PC-3 (cell line): ENCODE measurements around the gene DUSP2. TPM values are rescaled to one million over a fixed set of nuclear protein-coding genes. Genes with fewer than 3 reads are reported as not detected.

Experiments
- ATAC-seq: fragments of 200-7000 bp; cut with Tn5 transposase; 2 replicates; pipeline ENCODE4 v1.9.1; 2020; ENCODE audit warnings: mild to moderate bottlenecking, moderate library complexity
- BruUV-seq: library from RNA; stranded (reverse); fragments of 400-500 nt; replicated peaks from 2 replicates; lab custom pipeline; 2021; lab: Mats Ljungman, UMichigan
- CTCF ChIA-PET: fragments of 300-600 bp; sonication (Branson Sonifier 250); formaldehyde crosslinking; loops from one replicate; lab custom pipeline; 2022; ENCODE audit warnings: antibody characterized with exemption; lab: Charles Lee
- POLR2A ChIA-PET: fragments of 300-600 bp; sonication (Branson Sonifier 250); formaldehyde crosslinking; loops from one replicate; lab custom pipeline; 2022; ENCODE audit warnings: antibody characterized with exemption; ENCODE audit not compliant: unreplicated experiment; lab: Charles Lee
- DNase-seq: peaks from one replicate; pipeline ENCODE4 v3.0.0-alpha.2; 2015
- H2AFZ ChIP-seq: fragments of 300-600 bp; sonication (generic); 2 replicates; pipeline ENCODE4 v1.6.0; 2016; ENCODE audit warnings: antibody characterized with exemption, low read length
- H3F3A ChIP-seq: fragments of 300-600 bp; sonication (generic); one replicate; pipeline ENCODE4 v1.6.0; 2017; ENCODE audit warnings: antibody characterized with exemption, low read length, control low read depth, mild to moderate bottlenecking; ENCODE audit not compliant: unreplicated experiment
- H3K27ac ChIP-seq: fragments of 300-600 bp; sonication (generic); 2 replicates; pipeline ENCODE4 v1.5.1; 2016; ENCODE audit warnings: mild to moderate bottlenecking, low read length
- H3K27me3 ChIP-seq: fragments of 300-600 bp; sonication (generic); 2 replicates; pipeline ENCODE4 v1.6.1; 2016; ENCODE audit warnings: low read length, mixed read lengths
- H3K36me3 ChIP-seq: fragments of 300-600 bp; sonication (generic); 2 replicates; pipeline ENCODE4 v1.6.1; 2016; ENCODE audit warnings: low read depth, mixed run types, low read length, mixed read lengths
- H3K4me1 ChIP-seq: fragments of 300-600 bp; sonication (generic); 2 replicates; pipeline ENCODE4 v1.5.1; 2016; ENCODE audit warnings: low read length; ENCODE audit not compliant: insufficient read depth
- H3K4me2 ChIP-seq: fragments of 300-600 bp; sonication (generic); 2 replicates; pipeline ENCODE4 v1.6.0; 2016; ENCODE audit warnings: low read length
- H3K4me3 ChIP-seq: fragments of 300-600 bp; sonication (generic); 2 replicates; pipeline ENCODE4 v1.5.1; 2016; ENCODE audit warnings: mild to moderate bottlenecking, low read length, mixed read lengths
- H3K79me2 ChIP-seq: fragments of 300-600 bp; sonication (generic); 2 replicates; pipeline ENCODE4 v1.6.1; 2017; ENCODE audit warnings: low read length, mixed read lengths
- H3K9ac ChIP-seq: fragments of 300-600 bp; sonication (generic); 2 replicates; pipeline ENCODE4 v1.6.0; 2016; ENCODE audit warnings: mild to moderate bottlenecking, low read length
- H3K9me2 ChIP-seq: fragments of 300-600 bp; sonication (generic); replicated peaks from 2 replicates; pipeline ENCODE4 v1.6.1; 2016; ENCODE audit warnings: mixed run types, low read length, mixed read lengths
- H3K9me3 ChIP-seq: fragments of 300-600 bp; sonication (generic); 2 replicates; pipeline ENCODE4 v1.6.1; 2016; ENCODE audit warnings: low read length, mixed read lengths
- H4K20me1 ChIP-seq: fragments of 300-600 bp; sonication (generic); 2 replicates; pipeline ENCODE4 v1.6.1; 2016; ENCODE audit warnings: low read length, mixed read lengths
- CTCF ChIP-seq: fragments of 300-600 bp; sonication (generic); conservative IDR thresholded peaks from 2 replicates; pipeline ENCODE4 v1.5.1; 2017; ENCODE audit warnings: antibody characterized with exemption, low read depth, mild to moderate bottlenecking, low read length
- EZH2 ChIP-seq: fragments of 300-600 bp; sonication (generic); IDR thresholded peaks from one replicate; pipeline ENCODE4 v1.6.1; 2017; ENCODE audit warnings: antibody characterized with exemption, mild to moderate bottlenecking, low read length; ENCODE audit not compliant: unreplicated experiment
- EZH2phosphoT487 ChIP-seq: fragments of 300-600 bp; sonication (generic); IDR thresholded peaks from 2 replicates; pipeline ENCODE4 v1.6.1; 2018; ENCODE audit warnings: mild to moderate bottlenecking, antibody characterized with exemption, low read length, borderline replicate concordance
- intact Hi-C: fragments of 100-400 bp; cut with micrococcal nuclease; formaldehyde crosslinking; loops from 2 replicates; pipeline ENCODE4 v1.9.0; 2023
- total RNA-seq: library from RNA; depleted of rRNA; stranded (reverse); fragments of >200 nt; gene quantifications from 2 replicates; pipeline ENCODE4 v1.2.3, GENCODE V29; 2014

DUSP2 gene
- total RNA-seq, 1 experiment from 2014 or later: 6.9 TPM

GRCh38 chr2:96153291-96153713 is 8.1 kb upstream of the DUSP2 start:
- H3K9me2 ChIP-seq: no peaks in the 10 kb centered on the region
- H3F3A ChIP-seq: no peaks in the 10 kb centered on the region
- no peaks in the 10 kb centered on the region for H3K27me3 ChIP-seq
- ATAC-seq (no peak), DNase-seq (no peak)
- ChIA-PET POLR2A (no interaction called here), CTCF (no interaction called here)
- H3K4me3 ChIP-seq: no peak overlapping the region
- no peak for TF ChIP-seq EZH2phosphoT487
- TF ChIP-seq EZH2: no peak
- no peak for TF ChIP-seq CTCF
- no peak overlapping the region for H2AFZ ChIP-seq
- H3K36me3 ChIP-seq: no peaks in the 10 kb centered on the region
- no peaks in the 10 kb centered on the region for H4K20me1 ChIP-seq
- no peaks in the 10 kb centered on the region for H3K9me3 ChIP-seq
- no peak overlapping the region for H3K27ac ChIP-seq
- no peak overlapping the region for H3K4me2 ChIP-seq
- no peaks in the 10 kb centered on the region for H3K4me1 ChIP-seq
- no peak overlapping the region for H3K9ac ChIP-seq
- no peaks in the 10 kb centered on the region for H3K79me2 ChIP-seq
- no TSS peak for BruUV-seq
- intact Hi-C loops: no loop called here

DNA sequence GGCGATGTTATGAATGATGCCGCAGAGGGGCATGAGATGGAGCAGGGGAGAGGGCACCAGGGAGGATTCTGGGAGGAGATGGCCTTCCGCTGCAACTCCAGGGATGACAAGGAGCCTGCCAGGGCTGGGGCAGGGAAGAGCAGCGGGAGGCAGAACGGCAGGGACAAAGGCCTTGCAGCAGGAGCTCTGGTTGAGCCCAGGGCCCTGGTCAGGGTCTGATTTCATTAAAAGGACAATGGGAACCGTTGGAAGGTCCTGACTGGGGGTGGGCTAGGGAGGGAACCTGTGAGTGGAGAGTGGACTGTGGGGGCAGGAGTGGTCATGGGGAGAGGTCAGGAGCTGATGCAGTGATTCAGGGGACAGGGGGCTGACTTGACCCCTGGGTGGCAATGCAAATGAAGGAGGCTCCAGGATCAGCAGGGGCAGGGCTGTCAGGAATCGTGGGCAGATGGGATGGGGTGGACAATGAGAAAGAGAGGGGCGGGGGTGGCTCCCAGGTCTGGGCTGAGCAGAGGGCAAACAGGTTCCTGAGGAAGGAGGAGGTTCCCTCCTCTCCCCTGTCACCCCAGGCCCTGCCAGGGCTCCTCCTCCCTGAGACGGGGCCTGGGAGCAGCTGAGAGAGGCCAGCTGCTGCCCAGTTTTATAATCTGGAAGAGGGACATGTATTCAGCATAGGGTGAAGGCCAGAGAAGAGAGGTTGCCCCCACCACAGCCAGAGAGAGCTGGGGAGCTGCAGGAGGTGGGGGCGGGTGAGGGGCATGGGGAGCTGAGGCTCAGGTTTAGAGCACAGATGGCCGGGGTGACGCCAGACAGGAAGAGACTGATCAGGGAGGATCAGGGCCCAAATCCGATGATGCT is 7.3 kb upstream of the DUSP2 start:
- ChIA-PET CTCF (no interaction called here), POLR2A (no interaction called here)
- H3K27me3 ChIP-seq: no peaks in the 10 kb centered on the region
- H3K36me3 ChIP-seq: no peaks in the 10 kb centered on the region
- DNase-seq (no peak), ATAC-seq (no peak)
- no peak overlapping the region for H2AFZ ChIP-seq
- H3F3A ChIP-seq: no peaks in the 10 kb centered on the region
- no peaks in the 10 kb centered on the region for H3K9me2 ChIP-seq
- no peak overlapping the region for H3K27ac ChIP-seq
- H3K9me3 ChIP-seq: no peaks in the 10 kb centered on the region
- H3K4me1 ChIP-seq: no peaks in the 10 kb centered on the region
- H3K4me3 ChIP-seq: no peak overlapping the region
- intact Hi-C loops: no loop called here
- TF ChIP-seq EZH2 (no peak), EZH2phosphoT487 (no peak), CTCF (no peak)
- no peak overlapping the region for H3K4me2 ChIP-seq
- H3K79me2 ChIP-seq: no peaks in the 10 kb centered on the region
- BruUV-seq: no TSS peak
- no peaks in the 10 kb centered on the region for H4K20me1 ChIP-seq
- H3K9ac ChIP-seq: no peak overlapping the region

- no peaks in the 10 kb centered on the region for H3K4me1 ChIP-seq
- no peak for ATAC-seq
- no peaks in the 10 kb centered on the region for H3K9me2 ChIP-seq
- no peak overlapping the region for H3K9ac ChIP-seq
- intact Hi-C loops: no loop called here
- no peaks in the 10 kb centered on the region for H3K9me3 ChIP-seq
- CTCF ChIA-PET: no interaction called here
- H3K4me3 ChIP-seq: no peak overlapping the region
- no peak overlapping the region for H3K4me2 ChIP-seq
- no peaks in the 10 kb centered on the region for H3F3A ChIP-seq
- BruUV-seq: no TSS peak
- H3K27me3 ChIP-seq: no peaks in the 10 kb centered on the region
- H3K79me2 ChIP-seq: no peaks in the 10 kb centered on the region
- TF ChIP-seq CTCF (no peak), EZH2phosphoT487 (no peak)
- no peaks in the 10 kb centered on the region for H4K20me1 ChIP-seq
- DNase-seq: no peak
- POLR2A ChIA-PET: no interaction called here
- no peak overlapping the region for H2AFZ ChIP-seq
- H3K36me3 ChIP-seq: no peaks in the 10 kb centered on the region
- H3K27ac ChIP-seq: no peak overlapping the region
Measured at GRCh38 chr2:96151595-96152303, 6.5 kb upstream of the DUSP2 start.
